ENCODE results near the gene MAP3K2. TPM values are rescaled to one million over a fixed set of nuclear protein-coding genes. Genes with fewer than 3 reads are reported as not detected.

The MAP3K2 gene
- total and polyA plus RNA-seq, 4 donors, result 5.9 to 46.2 (median 17.0) TPM

DNA sequence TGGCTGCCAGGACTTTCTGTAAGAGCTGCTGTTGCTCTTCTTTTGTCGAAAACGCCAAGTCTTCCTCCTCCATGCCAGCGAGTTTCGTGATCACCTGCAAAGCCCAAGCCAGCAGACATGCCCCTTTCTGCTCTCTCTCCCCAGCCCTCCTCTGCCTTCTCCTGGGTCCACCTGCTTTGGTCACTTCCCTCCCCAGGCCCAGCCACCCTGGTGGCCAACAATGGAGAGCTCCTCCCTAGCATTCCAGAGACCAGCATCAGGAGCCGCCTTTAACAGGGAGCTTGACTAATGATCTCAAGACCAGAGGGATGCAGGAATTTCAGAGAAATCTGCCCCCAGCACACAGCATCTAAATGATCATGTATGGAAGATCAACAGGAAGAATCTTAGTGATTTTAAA, 128.4 kb downstream of the MAP3K2 start:
- TF ChIP-seq EGR1 (IDR thresholded peaks at IDR 0.05; ENCODE audit: low read depth in 2 of 2) (no peak), FOXA1 (IDR thresholded peaks at IDR 0.05) (no peak), NR2F2 (IDR thresholded peaks at IDR 0.05) (no peak), GABPA (IDR thresholded peaks at IDR 0.05 in 1 of 2, conservative IDR thresholded peaks at IDR 0.05 in 1 of 2) (no peak), HNF4G (IDR thresholded peaks at IDR 0.05) (no peak), JUND (IDR thresholded peaks at IDR 0.05) (no peak), RAD21 (IDR thresholded peaks at IDR 0.05) (no peak), HNF4A (conservative IDR thresholded peaks at IDR 0.05) (no peak), FOXA2 (IDR thresholded peaks at IDR 0.05) (no peak)
- TF ChIP-seq, protein P1, sequence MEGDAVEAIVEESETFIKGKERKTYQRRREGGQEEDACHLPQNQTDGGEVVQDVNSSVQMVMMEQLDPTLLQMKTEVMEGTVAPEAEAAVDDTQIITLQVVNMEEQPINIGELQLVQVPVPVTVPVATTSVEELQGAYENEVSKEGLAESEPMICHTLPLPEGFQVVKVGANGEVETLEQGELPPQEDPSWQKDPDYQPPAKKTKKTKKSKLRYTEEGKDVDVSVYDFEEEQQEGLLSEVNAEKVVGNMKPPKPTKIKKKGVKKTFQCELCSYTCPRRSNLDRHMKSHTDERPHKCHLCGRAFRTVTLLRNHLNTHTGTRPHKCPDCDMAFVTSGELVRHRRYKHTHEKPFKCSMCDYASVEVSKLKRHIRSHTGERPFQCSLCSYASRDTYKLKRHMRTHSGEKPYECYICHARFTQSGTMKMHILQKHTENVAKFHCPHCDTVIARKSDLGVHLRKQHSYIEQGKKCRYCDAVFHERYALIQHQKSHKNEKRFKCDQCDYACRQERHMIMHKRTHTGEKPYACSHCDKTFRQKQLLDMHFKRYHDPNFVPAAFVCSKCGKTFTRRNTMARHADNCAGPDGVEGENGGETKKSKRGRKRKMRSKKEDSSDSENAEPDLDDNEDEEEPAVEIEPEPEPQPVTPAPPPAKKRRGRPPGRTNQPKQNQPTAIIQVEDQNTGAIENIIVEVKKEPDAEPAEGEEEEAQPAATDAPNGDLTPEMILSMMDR (IDR thresholded peaks at IDR 0.05; ENCODE audit: low read depth, low read length, missing input control), result no peak
- TF ChIP-seq, protein P2, sequence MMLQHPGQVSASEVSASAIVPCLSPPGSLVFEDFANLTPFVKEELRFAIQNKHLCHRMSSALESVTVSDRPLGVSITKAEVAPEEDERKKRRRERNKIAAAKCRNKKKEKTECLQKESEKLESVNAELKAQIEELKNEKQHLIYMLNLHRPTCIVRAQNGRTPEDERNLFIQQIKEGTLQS (IDR thresholded peaks at IDR 0.05), result no peak
- H3K9ac ChIP-seq (ENCODE audit: low read depth in 1 of 2, low read length in 2 of 2), result no peak overlapping the region
- H3K27me3 ChIP-seq (ENCODE audit: control insufficient read depth in 4 of 4, insufficient read depth in 4 of 4, low read length in 3 of 4), result no peaks in the 10 kb centered on the region
- no peak for DNase-seq (ENCODE audit: low spot score)
- H3K36me3 ChIP-seq (ENCODE audit: control insufficient read depth in 4 of 4, insufficient read depth in 3 of 4, low read depth in 1 of 4, low read length in 3 of 4), result peaks cover 4 to 58% (median 27%) of the 10 kb centered on the region in 4 donors
- H3K4me1 ChIP-seq (ENCODE audit: control insufficient read depth in 4 of 4, insufficient read depth in 4 of 4, low read length in 3 of 4), result peaks cover 0 to 4% (median 0%) of the 10 kb centered on the region in 4 donors
- H3K4me3 ChIP-seq (ENCODE audit: low read depth in 1 of 3, low read length in 3 of 3), result no peak overlapping the region
- no peak overlapping the region for H3K27ac ChIP-seq (ENCODE audit: low read depth in 1 of 2, low read length in 2 of 2)
- 98% methylated on average over 5 of the region's 5 CpGs for WGBS
- no peaks in the 10 kb centered on the region for H3K9me3 ChIP-seq (ENCODE audit: control insufficient read depth in 4 of 4, low read length in 3 of 4)

DNA sequence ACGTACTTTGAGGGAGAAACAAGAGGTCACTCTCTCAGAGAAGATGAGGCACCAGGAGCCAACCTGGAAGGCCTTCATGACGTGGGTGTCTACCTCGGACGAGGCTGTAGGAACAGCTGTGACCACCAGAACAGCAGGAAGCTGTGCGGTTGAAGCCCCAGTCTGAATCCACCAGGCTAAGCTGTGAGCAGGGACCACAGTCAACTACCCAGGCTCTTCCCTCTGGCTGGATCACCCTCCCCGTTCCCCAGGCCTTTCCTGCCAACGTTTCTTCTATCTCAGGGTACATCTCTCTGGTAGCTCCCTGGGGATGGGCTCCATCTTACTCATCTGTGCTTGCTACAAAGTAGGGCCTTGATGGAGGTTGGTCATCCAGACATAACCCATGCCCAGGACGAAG, 130.9 kb downstream of the MAP3K2 start:
- no peak overlapping the region for H3K27ac ChIP-seq (ENCODE audit: low read depth in 1 of 2, low read length in 2 of 2)
- no peak for TF ChIP-seq SP1 (IDR thresholded peaks at IDR 0.05)
- DNase-seq (ENCODE audit: low spot score), result no peak
- H3K27me3 ChIP-seq (ENCODE audit: control insufficient read depth in 4 of 4, insufficient read depth in 4 of 4, low read length in 3 of 4), result no peaks in the 10 kb centered on the region
- H3K4me3 ChIP-seq (ENCODE audit: low read depth in 1 of 3, low read length in 3 of 3), result no peak overlapping the region
- peaks cover 5 to 53% (median 27%) of the 10 kb centered on the region in 4 donors for H3K36me3 ChIP-seq (ENCODE audit: control insufficient read depth in 4 of 4, insufficient read depth in 3 of 4, low read depth in 1 of 4, low read length in 3 of 4)
- H3K9ac ChIP-seq (ENCODE audit: low read depth in 1 of 2, low read length in 2 of 2), result no peak overlapping the region
- WGBS, result 89% methylated on average over 8 of the region's 8 CpGs
- H3K4me1 ChIP-seq (ENCODE audit: control insufficient read depth in 4 of 4, insufficient read depth in 4 of 4, low read length in 3 of 4), result peaks cover 0 to 4% (median 0%) of the 10 kb centered on the region in 4 donors
- H3K9me3 ChIP-seq (ENCODE audit: control insufficient read depth in 4 of 4, low read length in 3 of 4), result no peaks in the 10 kb centered on the region

DNA sequence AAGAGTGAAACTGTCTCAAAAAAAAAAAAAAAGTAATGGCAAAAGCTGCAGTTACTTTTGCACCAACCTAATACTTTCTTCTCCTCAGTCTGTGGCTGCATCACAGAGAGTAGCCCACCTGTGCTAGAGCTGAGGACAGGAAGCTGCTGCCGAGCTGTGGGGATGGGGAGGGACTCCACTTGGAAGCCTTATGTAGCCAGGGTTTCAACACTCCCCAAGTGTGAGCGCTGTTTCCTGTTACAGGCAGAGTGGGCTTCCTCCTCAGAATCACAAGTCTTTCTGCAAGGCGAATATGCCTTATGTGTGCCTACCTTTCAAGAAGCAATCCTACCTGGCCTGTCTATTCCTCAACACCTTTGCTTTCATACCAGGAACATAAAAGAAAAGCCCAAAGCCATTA, 131.4 kb downstream of the MAP3K2 start:
- H3K4me1 ChIP-seq (ENCODE audit: control insufficient read depth in 4 of 4, insufficient read depth in 4 of 4, low read length in 3 of 4), result peaks cover 0 to 4% (median 0%) of the 10 kb centered on the region in 4 donors
- no peak for DNase-seq (ENCODE audit: low spot score)
- H3K27ac ChIP-seq (ENCODE audit: low read depth in 1 of 2, low read length in 2 of 2), result no peak overlapping the region
- H3K9me3 ChIP-seq (ENCODE audit: control insufficient read depth in 4 of 4, low read length in 3 of 4), result no peaks in the 10 kb centered on the region
- H3K4me3 ChIP-seq (ENCODE audit: low read depth in 1 of 3, low read length in 3 of 3), result no peak overlapping the region
- no peak overlapping the region for H3K9ac ChIP-seq (ENCODE audit: low read depth in 1 of 2, low read length in 2 of 2)
- 92% methylated on average over 3 of the region's 3 CpGs for WGBS
- peaks cover 4 to 49% (median 27%) of the 10 kb centered on the region in 4 donors for H3K36me3 ChIP-seq (ENCODE audit: control insufficient read depth in 4 of 4, insufficient read depth in 3 of 4, low read depth in 1 of 4, low read length in 3 of 4)
- TF ChIP-seq, protein P1 (IDR thresholded peaks at IDR 0.05; ENCODE audit: low read depth, low read length, missing input control), result no peak
- no peak for TF ChIP-seq YY1 (IDR thresholded peaks at IDR 0.05)
- TF ChIP-seq, protein P3, sequence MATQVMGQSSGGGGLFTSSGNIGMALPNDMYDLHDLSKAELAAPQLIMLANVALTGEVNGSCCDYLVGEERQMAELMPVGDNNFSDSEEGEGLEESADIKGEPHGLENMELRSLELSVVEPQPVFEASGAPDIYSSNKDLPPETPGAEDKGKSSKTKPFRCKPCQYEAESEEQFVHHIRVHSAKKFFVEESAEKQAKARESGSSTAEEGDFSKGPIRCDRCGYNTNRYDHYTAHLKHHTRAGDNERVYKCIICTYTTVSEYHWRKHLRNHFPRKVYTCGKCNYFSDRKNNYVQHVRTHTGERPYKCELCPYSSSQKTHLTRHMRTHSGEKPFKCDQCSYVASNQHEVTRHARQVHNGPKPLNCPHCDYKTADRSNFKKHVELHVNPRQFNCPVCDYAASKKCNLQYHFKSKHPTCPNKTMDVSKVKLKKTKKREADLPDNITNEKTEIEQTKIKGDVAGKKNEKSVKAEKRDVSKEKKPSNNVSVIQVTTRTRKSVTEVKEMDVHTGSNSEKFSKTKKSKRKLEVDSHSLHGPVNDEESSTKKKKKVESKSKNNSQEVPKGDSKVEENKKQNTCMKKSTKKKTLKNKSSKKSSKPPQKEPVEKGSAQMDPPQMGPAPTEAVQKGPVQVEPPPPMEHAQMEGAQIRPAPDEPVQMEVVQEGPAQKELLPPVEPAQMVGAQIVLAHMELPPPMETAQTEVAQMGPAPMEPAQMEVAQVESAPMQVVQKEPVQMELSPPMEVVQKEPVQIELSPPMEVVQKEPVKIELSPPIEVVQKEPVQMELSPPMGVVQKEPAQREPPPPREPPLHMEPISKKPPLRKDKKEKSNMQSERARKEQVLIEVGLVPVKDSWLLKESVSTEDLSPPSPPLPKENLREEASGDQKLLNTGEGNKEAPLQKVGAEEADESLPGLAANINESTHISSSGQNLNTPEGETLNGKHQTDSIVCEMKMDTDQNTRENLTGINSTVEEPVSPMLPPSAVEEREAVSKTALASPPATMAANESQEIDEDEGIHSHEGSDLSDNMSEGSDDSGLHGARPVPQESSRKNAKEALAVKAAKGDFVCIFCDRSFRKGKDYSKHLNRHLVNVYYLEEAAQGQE (IDR thresholded peaks at IDR 0.05), result no peak
- TF ChIP-seq, protein P2 (IDR thresholded peaks at IDR 0.05), result no peak
- no peak for TF ChIP-seq HNF4G (IDR thresholded peaks at IDR 0.05)
- TF ChIP-seq, protein P4, sequence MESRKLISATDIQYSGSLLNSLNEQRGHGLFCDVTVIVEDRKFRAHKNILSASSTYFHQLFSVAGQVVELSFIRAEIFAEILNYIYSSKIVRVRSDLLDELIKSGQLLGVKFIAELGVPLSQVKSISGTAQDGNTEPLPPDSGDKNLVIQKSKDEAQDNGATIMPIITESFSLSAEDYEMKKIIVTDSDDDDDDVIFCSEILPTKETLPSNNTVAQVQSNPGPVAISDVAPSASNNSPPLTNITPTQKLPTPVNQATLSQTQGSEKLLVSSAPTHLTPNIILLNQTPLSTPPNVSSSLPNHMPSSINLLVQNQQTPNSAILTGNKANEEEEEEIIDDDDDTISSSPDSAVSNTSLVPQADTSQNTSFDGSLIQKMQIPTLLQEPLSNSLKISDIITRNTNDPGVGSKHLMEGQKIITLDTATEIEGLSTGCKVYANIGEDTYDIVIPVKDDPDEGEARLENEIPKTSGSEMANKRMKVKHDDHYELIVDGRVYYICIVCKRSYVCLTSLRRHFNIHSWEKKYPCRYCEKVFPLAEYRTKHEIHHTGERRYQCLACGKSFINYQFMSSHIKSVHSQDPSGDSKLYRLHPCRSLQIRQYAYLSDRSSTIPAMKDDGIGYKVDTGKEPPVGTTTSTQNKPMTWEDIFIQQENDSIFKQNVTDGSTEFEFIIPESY (IDR thresholded peaks at IDR 0.05), result no peak
- TF ChIP-seq FOXA1 (IDR thresholded peaks at IDR 0.05), result no peak
- TF ChIP-seq HNF4A (conservative IDR thresholded peaks at IDR 0.05), result no peak
- no peaks in the 10 kb centered on the region for H3K27me3 ChIP-seq (ENCODE audit: control insufficient read depth in 4 of 4, insufficient read depth in 4 of 4, low read length in 3 of 4)

Measured in liver (tissue), 9 donors.